CD4-positive, alpha-beta T cell treated with Interferon gamma for 1 hour (primary cell): ENCODE measurements around the gene DIP2B.
"Not testable (repeated sequence)": the region's sequence is repeated elsewhere in the genome, so short reads cannot be mapped to it uniquely, and the experiment has no call there.

Experiments
- DNase-seq: peaks from one replicate; pipeline ENCODE4 v3.0.0-alpha.2; 2020

Gene DIP2B

DNA sequence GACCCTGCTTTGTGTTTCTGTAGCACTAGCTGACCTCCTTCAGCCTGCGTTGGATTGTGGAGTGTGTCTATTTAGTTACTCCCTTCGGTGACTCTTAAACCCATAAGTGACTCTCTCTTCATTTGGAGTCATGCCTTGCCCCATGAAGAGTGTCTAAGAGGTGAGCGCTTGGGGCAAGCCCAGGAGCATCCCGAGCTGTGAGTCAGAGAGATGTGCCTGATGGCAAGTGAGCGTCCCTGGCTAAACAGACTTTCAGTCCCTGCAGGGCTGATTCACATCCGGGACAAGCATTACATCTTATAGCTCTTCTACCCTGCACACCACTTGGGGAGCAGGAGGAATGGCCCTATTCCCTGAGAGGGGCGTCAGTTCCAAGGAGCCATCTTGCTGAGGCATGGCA is 234.8 kb downstream of the DIP2B start:
- no peak for DNase-seq

DNA sequence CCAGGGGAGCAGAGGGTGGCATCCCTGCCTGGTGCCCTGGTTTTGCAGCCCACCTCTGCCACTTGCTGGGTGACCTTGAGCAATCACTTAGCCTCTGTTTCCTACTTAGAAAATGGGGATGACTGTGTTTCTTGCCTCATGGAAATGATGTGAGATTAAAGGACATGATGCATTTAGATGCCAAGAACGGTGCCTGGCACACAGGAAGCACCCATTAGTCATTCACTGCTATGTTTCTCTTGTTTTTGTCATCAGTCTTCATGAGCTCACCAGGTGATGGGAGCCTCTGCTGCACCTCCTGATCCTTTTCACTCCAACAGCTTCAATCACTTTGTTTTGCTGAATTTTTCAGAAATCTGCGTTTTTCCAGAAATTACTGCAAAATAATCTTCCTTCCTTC is 235.5 kb downstream of the DIP2B start:
- DNase-seq, result no peak

- no peak for DNase-seq
Observed at GRCh38 chr12:50742776-50743175, 238.0 kb downstream of the DIP2B start.

DNA sequence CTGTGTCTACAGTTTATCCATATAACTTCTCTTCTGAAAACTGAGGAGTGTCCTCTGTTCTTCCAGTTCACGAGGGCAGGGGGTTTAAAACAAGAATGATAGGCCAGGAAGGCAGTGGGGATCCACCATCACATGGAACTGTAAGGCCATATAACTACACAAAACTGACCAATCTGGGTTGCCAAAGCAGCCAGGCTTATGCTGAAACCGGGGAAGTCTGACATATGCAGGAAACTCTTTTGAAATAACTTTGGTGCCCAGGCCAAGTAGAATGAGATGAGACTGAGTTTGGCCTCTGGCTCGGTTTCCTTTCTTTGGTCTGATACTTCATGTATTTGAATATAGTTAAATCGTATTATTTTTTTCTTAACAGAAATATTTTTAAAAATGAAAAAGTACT is 241.1 kb downstream of the DIP2B start:
- DNase-seq, result peak; percentile 11

GRCh38 chr12:50746431-50746830 is 241.6 kb downstream of the DIP2B start:
- DNase-seq, result no peak

DNA sequence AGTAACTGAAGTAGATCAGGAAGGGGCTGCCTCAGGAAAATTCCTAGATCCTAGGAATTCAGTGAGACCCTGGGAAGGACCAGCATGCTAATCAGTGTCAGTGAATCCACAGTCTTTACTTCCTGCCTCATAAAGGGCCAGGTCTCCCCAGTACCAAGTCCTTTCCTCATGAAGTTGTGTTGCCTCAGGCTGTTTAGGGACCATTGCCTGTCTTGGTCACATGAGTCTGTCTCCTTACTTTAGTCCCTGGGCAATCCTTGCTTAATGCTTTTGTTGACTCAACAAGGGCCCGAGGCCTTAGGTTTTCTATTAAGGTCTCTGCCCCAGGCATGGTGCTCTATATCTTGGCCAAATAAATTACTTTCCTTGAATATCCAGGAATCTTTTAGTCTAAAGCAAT is 243.0 kb downstream of the DIP2B start:
- DNase-seq, result no peak

- no peak for DNase-seq
Observed at GRCh38 chr12:50749459-50749882, 244.7 kb downstream of the DIP2B start.

GRCh38 chr12:50750366-50750765 is 245.6 kb downstream of the DIP2B start:
- DNase-seq, result no peak

- DNase-seq, result no peak
Observed at GRCh38 chr12:50751948-50752721, 247.3 kb downstream of the DIP2B start.

- no peak for DNase-seq
Observed at GRCh38 chr12:50753232-50753769, 248.5 kb downstream of the DIP2B start.

DNA sequence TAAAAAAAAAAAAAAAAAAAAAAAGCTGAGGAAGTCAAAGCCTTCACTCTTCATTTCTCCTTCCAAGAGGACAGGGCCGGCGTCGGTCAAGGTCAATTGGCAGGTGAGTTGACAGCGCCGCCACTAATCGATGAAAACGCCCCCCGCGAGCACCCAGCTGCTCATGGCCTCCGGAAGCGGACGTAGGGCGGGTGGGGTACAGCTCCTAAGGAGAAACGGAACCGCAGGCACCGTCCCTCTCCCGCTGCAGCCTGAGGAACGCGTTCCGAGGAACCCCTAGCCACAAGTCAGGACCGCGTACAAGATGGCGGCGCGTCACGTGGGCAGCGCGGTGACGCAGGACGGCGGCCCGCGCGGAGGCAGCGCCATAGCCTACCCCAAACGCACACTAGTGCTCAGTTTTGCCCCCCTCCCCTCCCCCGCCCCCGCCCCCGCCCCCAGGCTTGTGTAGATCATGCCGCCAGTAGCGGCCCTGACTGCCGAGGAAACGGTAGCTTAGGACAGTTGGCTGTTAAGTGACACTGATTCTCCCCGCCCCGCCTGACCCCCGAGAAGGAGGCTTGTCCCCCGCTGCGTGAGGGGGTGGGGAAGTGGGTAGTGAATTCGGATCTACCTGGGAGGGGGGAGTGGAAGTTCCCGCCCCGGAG is 259.0 kb downstream of the DIP2B start, which contains the start of gene ATF1:
Gene ATF1, plus strand, starts transcription at position 463 of the 647 bp plus-strand sequence. CDS start 16,045 bp downstream, outside the sequence.
- peak; percentile 92 for DNase-seq

- peak; percentile 33 for DNase-seq
Observed at GRCh38 chr12:50764286-50765094, 259.7 kb downstream of the DIP2B start.

GRCh38 chr12:50765095-50765911 is 260.5 kb downstream of the DIP2B start:
- DNase-seq, result peak; percentile 42

- DNase-seq, result no peak
Observed at GRCh38 chr12:50768391-50768790, 263.6 kb downstream of the DIP2B start.

- not testable (repeated sequence) for DNase-seq
Observed at GRCh38 chr12:50768813-50769212, 264.0 kb downstream of the DIP2B start.

DNA sequence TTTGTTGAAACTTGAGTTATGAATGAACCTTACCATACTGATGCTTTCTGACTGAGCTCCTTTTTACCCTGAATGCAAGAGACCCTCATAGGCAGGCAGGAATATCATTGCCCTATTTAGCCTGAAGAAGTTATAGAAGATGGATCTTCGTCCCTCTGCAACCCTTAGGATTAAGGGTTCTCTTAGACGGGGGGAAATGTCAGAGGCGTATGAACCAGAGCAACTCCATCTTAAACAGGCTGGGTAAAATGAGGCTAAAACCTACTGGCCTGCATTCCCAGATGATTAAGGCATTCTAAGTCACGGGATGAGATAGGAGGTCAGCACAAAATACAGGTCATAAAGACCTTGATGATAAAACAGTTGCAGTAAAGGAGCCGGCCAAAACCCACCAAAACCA is 266.6 kb downstream of the DIP2B start:
- DNase-seq, result no peak

DNA sequence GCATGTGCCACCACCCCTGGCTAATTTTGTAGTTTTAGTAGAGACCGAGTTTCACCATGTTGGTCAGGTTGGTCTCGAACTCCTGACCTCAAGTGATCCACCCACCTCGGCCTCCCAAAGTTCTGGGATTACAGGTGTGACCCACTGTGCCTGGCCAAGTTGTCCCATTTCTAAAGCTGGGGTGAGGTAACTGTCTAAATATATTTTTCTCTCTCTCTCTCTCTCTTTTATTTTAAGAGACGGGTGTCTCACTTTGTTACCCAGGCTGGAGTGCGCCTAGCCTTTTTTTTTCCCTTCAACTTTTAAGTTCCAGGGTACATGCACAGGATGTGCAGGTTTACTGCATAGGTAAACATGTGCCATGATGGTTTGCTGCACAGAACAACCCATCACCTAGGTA is 267.7 kb downstream of the DIP2B start:
- no peak for DNase-seq

DNA sequence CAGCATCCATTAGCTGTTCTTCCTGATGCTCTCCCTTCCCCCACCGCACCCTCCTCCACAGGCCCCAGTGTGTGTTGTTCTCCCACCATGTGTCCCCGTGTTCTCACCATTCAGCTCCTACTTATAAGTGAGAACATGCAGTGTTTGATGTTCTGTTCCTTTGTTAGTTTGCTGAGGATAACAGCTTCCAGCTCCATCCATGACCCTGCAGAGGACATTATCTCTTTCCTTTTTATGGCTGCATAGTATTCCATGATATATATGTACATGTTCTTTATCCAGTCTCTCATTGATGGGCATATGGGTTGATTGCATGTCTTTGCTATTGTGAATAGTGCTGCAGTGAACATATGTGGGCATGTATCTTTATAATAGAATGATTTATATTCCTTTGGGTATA is 268.1 kb downstream of the DIP2B start:
- no peak for DNase-seq

DNA sequence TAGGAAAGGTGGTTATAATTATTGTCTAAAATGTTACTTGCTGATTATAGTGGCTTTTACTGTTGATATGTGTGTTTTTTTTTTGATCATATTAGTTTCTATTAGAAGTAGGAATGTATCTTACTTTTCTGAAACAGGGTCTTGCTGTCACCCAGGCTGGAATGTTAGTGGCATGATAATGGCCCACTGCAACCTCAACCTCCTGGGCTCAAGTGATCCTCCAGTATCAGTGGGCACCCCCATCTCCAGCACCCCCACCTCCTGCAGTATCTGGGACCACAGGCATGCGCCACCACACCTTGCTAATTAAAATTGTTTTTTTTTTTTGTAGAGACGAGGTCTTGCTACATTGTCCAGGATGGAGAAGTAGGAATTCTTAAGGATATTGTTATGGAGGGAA is 270.5 kb downstream of the DIP2B start:
- DNase-seq, result no peak

- DNase-seq, result no peak
Observed at GRCh38 chr12:50776749-50777728, 272.3 kb downstream of the DIP2B start.
